NCI-H2107 treated with DMSO at 0.1 percent for 48 hours (cell line): Measurements from ENCODE around the gene ARFGAP3.

Experiments
- DNase-seq: peaks from one replicate; lab custom pipeline; 2025; ENCODE audit not compliant: unreplicated experiment; lab: John Stamatoyannopoulos, UW

Gene ARFGAP3

DNA sequence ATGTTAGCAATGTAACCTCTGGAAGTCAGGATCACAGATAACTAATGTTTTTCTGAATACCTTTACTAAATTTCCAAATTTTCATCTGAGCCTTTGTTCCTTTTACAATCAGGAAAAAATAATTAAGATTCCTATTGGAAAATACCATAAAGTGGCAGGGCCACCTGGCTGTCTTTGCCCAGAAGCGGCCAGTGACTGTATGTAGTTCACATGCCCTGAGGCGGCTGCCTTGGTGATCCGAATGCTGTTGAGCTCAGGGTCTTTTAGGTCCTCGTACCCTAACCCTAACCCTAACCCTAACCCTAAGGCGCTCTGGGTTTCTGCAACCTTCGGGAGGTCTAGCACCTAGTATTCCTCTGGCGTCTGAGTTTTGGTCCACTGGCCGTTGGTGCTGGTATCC is 8.5 kb upstream of the ARFGAP3 start:
- no peak for DNase-seq

- peak; percentile 32 for DNase-seq
Observed at GRCh38 chr22:42863349-42863961, 6.4 kb upstream of the ARFGAP3 start.

DNA sequence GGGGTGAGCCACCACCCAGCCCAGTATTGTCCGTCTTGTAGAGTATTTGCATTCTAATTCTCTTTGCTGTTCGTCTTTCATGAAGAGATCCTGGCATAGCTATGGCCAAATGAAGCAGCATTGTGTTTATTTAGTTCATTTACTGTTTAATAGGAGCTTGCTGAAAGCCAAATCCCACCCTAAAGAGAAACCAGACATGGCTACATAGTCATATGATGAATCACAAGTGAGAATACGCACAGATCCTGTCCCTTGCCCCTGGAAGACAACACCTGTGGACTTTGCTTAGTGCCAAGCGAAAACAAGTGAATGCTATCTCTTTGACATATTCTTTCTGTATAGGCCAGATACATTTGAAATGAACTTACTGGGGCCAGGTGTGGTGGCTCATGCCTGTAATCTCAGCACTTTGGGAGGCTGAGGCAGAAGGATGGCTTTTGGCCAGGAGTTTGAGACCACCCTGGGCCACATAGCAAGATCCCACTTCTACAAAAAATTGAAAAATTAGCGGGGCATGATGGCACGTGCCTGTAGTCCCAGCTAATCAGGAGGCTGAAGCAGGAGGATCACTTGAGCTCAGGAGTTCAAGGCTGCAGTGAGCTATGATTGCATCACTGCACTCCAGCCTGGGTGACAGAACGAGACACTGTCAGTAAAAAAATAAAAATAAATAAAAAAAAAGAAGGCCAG is 5.1 kb upstream of the ARFGAP3 start:
- no peak for DNase-seq

DNA sequence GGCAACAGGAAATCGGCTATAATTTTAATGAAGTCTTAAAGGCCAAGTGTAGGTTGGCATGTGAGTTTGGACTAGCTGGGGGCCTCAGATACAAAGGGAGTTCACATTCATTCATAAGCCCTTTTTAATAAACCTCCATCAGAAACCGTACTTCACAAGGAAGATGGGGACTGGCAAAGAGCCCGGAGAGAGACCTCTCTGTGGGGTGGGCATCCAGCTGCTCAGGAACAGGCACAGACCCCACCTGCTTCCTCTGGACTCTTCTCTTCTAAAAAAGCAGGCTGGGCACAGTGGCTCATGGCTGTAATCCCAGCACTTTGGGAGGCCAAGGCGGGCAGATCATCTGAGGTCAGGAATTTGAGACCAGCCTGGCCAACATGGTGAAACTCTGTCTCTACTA is 3.9 kb upstream of the ARFGAP3 start:
- DNase-seq: no peak

DNA sequence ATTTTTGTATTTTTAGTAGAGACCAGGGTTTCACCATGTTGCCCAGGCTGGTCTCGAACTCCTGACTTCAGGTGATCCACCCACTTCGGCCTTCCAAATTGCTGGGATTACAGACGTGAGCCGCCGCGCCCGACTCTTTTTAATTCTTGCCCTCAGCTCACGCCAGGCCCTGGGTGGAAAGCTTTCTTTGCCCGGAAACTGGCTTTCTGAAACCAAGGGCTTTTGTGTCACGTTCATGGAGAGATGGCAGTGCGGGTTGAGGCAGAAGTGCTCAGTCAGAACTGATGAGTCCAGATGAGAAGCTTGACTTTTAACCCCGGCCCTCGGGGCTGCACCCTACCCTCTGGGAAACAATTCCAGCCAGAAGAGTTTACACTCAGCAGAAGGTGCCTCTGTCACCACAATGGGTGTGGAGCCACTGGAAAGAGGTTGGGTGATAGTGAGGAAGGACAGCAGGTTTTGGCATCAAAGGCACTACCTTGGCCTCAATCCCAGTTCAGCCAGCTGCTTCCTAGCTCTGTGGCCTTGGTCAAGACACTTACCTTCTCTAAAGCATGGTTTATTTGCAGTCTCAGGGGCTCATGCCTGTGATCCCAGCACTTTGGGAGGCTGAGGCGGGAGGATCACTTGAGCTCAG is 890 bp upstream of the ARFGAP3 start:
- no peak for DNase-seq

DNA sequence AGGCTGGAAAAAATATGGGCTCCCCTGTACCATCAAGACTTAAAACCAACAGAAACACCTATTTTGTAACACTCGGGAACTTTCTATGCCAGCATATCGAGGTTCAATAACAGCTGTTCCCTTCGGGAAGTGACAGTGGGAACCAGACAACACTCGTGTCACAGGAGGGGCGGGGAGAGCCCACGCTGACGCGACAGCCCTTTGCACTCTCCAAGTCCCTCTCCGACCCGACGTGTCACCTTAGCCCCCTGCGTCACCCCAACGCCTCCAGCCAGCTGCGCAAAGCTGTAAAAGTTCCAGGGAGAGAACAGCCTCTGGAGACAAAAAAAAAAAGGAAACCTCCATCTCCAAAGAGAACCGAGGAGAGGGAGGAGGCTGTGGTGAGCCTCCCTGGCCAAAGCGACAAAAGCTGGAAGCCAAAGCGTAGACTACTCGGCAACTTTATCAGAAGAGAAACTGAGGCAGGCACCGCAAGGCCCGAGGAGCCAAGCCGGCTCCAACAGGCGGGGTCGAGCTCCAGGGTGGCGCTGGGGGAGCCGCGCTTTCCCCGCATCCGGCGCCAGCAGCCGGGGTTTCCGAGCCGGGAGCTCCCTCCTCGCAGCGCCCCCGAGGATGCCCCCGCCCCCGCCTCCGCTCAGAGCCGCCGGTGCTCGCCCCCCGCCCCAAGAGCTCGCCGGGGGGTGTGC is 751 bp downstream of the ARFGAP3 start:
- DNase-seq: no peak

DNA sequence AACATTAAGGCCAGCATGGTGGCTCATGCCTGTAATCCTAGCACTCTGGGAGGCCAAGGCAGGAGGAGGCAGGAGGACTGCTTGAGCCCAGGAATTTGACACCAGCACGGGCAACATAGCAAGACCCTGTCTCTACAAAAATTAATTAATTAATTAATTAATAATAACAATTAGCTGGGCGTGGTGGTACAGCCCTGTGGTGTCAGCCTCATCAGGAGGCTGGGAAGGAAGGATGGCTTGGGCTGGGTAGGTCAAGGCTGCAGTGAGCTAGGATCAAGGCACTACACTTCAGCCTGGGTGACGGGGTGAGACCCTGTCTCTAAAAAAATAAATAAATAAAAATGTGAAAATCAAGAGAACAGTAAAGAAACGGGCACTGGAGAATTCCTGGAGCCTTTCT is 1.4 kb downstream of the ARFGAP3 start:
- no peak for DNase-seq

- no peak for DNase-seq
Observed at GRCh38 chr22:42855211-42855610, 1.9 kb downstream of the ARFGAP3 start.

DNA sequence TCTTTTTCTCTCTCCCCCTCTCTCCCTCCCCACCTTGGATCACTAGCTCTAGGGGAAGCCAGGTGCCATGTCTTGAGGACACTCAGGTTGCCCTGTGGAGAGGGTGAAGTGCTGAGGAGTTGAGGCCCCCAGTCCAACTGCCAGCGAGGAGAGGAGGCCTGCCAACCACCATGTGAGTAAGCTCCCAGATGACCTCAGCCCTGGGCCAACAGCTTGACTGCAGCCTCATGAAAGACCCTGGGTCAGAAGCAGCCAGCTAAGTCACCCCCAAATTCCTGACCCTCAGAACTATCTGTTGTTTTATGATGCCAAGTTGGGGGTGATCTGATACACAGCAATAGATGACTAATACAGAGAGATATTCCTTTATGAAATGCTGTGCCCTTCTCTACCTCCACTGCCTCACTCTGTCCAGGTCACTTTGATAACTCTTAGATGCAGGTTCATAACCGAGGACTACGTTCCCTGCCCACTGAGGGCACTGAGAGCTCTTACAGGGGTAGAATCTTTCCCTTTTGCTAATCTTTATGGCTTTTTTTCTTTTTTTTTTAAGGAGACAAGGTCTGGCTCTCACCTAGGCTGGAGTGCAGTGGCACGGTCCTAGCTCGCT is 8.0 kb downstream of the ARFGAP3 start:
- DNase-seq: no peak

GRCh38 chr22:42847110-42847509 is 10.0 kb downstream of the ARFGAP3 start:
- no peak for DNase-seq

DNA sequence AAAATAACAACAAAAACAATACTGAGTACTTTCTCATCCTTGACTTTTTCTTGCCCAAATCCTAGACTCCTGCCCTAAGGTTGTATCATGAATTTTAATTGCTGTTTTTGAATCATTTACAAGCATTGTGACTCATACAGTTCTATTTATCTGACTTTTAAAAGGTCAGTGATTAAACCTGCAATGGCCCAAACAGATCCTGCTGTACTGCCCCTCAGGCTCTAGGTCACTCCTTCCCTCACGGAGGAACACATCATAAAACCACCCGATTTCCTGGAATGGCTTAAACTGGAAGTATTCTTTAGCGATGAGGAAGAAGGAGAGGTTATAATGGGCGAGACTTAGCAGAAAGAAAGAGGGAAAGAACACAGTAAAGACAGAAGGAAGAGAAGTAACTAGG is 12.3 kb downstream of the ARFGAP3 start:
- DNase-seq: no peak

GRCh38 chr22:42842658-42843370 is 14.3 kb downstream of the ARFGAP3 start:
- DNase-seq: no peak

GRCh38 chr22:42841444-42841843 is 15.6 kb downstream of the ARFGAP3 start:
- DNase-seq: no peak

- no peak for DNase-seq
Observed at GRCh38 chr22:42837556-42837955, 19.5 kb downstream of the ARFGAP3 start.

GRCh38 chr22:42836026-42836425 is 21.0 kb downstream of the ARFGAP3 start:
- DNase-seq: no peak

- no peak for DNase-seq
Observed at GRCh38 chr22:42834177-42834949, 22.7 kb downstream of the ARFGAP3 start.

GRCh38 chr22:42833104-42833503 is 24.0 kb downstream of the ARFGAP3 start:
- no peak for DNase-seq

- DNase-seq: no peak
Observed at GRCh38 chr22:42831712-42832111, 25.4 kb downstream of the ARFGAP3 start.

GRCh38 chr22:42830161-42830560 is 26.9 kb downstream of the ARFGAP3 start:
- DNase-seq: no peak

DNA sequence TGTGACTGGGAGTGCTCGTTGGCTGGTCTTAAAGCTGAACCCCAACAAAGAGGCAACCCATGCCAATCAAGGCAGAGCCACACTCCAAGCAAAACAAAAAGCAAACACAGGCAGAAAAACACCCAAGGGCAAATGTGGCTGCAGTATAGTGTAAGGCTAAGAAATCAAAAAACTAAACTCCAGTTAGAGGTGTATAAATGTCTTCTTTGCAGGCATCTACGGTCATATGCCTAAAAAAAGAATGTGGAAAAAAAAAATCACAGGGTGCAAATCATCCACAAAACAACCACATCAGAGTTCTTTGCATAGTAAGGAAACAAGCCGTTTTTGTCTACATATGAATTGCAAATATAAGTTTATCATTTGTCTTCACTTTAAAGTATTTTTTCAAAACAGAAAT is 27.8 kb downstream of the ARFGAP3 start:
- no peak for DNase-seq
